T-helper 1 cell (primary cell): ENCODE measurements around the gene RBBP5.
"Not testable (repeated sequence)": the region's sequence is repeated elsewhere in the genome, so short reads cannot be mapped to it uniquely, and the experiment has no call there.

ENCODE experiments used
- DNase-seq, 5 donors: peaks; one replicate each; pipeline ENCODE4 v3.0.0-alpha.2; 2012 to 2020
- total RNA-seq, 4 donors: gene quantifications; one replicate each; lab custom pipeline; 2026; lab: John Stamatoyannopoulos, UW

RBBP5 gene
- total RNA-seq = 36.8 to 47.1 (median 40.9) reads per million in 4 donors

- DNase-seq = peak; percentile 87 to 97 (median 89)
Observed at GRCh38 chr1:205121660-205122488, at the start of gene RBBP5. Gene RBBP5, minus strand, starts transcription at chr1:205121978. Its CDS starts 105 bp downstream, at chr1:205121873.

- peak in 1 of 5 donors; percentile 34 for DNase-seq
Observed at GRCh38 chr1:205171369-205171768, 49.6 kb upstream of the RBBP5 start.

- DNase-seq = no peak
Observed at GRCh38 chr1:205170532-205171269, 48.9 kb upstream of the RBBP5 start.

GRCh38 chr1:205169248-205169647 is 47.5 kb upstream of the RBBP5 start:
- DNase-seq = no peak

- no peak for DNase-seq
Observed at GRCh38 chr1:205168291-205168690, 46.5 kb upstream of the RBBP5 start.

DNA sequence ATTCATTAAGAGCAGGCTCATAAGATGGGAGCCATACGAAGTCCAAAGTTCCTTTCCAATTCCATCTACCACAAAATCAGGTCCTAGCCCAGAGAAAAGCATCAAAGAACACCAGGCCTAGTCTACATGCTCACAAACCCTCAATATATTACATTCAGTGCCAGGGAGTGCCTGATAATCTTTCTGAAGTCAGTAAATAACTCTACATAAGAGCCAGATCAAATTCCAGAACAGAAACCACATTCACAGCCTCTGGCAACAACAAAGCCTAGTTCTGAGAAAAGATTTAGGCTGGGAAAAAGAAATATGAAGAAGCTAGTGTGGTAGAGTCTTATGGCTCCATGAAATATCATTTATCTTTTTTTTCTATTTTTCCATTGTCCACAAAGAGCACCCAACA is 40.5 kb upstream of the RBBP5 start:
- no peak for DNase-seq

- DNase-seq = no peak
Observed at GRCh38 chr1:205161076-205161475, 39.3 kb upstream of the RBBP5 start.

DNA sequence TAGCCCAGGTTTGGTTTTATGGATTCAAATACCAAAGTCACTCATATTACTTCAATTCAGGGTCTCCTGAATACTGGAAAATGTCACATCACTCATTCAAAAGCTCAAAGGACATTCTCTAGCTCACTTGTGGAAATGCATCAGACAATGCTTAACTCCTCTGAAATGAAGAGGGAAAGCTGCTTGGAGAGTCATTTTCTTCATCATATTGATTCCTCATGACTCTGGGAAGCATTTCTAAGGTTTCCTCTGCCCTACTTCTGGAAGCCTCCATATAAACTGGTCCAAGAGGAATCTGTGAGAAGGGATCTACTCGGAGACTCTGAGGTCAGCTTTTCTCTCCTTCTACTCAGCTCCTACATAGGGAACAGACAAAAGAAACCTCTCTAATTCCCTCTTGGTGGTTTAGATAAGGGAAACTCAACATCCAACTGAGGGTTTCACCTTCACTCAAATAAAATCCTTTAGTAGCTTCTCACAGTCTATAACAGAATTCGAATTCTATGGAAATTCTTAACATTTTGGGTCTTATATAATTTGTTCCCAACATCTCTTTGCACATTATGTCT is 36.4 kb upstream of the RBBP5 start:
- no peak for DNase-seq

DNA sequence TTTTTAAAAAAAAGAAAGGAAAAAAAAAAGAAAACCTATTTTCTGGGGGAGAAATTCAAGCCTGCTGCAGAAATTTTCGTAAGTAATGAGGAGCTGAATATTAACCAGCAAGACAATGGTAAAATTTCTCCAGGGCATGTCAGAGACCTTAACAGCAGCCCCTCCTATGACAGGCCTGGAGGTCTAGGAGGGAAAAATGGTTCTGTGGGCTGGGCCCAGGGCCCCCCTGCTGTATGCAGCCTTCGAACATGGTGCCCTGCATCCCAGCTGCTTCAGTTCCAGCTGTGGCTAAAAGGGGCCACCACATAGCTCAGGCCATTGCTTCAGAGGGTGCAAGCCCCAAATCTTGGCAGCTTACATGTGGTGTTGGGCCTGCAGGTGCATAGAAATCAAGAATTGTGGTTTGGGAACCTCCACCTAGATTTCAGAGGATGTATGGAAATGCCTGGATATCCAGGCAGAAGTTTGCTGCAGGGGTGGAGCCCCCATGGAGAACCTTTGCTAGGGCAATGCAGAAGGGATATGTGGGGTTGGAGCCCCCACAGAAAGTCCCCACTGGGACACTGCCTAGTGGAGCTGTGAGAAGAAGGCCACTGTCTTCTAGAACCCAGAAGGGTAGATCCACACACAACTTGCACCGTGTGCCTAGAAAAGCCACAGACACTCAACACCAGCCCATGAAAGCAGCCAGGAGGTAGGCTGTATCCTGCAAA is 34.0 kb upstream of the RBBP5 start:
- DNase-seq = not testable (repeated sequence)

DNA sequence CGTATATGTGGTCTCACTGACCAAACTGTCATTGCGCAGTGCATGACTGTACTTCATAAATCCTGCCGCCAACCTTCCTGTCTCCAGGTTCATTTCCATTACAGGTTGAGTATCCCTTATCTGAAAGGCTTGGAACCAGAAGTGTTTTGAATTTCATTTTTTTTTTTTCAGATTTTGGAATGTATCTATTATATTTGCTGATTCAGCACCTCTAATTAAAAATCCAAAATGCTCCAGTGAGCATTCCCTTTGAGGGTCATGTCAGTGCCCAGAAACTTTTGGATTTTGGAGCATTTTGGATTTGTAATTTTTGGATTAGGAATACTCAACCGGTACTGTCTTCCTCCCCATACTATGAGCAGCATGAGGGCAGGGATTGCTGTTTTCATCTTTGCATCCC is 30.7 kb upstream of the RBBP5 start:
- no peak for DNase-seq

GRCh38 chr1:205150651-205151428 is 29.1 kb upstream of the RBBP5 start:
- DNase-seq = no peak

- DNase-seq = no peak
Observed at GRCh38 chr1:205147191-205147835, 25.5 kb upstream of the RBBP5 start.

DNA sequence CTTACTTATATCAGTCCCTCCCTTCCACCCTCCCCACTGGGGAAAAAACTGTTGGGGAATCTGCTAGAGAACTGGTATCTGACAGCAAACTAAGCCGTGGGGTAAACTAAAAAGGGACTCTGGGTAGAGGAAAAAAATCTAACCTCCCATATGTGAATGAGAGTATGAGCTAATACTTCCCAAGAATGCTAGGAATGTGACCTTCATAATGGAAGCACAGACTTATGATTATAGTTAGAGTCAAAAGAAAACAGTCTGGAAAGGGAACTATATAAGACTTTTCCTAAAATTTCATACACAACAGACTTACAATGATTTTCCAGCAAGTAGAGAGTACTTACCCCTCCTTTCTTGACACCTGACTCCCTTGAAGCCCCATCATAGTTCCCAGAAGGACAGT is 23.0 kb upstream of the RBBP5 start:
- DNase-seq = no peak

DNA sequence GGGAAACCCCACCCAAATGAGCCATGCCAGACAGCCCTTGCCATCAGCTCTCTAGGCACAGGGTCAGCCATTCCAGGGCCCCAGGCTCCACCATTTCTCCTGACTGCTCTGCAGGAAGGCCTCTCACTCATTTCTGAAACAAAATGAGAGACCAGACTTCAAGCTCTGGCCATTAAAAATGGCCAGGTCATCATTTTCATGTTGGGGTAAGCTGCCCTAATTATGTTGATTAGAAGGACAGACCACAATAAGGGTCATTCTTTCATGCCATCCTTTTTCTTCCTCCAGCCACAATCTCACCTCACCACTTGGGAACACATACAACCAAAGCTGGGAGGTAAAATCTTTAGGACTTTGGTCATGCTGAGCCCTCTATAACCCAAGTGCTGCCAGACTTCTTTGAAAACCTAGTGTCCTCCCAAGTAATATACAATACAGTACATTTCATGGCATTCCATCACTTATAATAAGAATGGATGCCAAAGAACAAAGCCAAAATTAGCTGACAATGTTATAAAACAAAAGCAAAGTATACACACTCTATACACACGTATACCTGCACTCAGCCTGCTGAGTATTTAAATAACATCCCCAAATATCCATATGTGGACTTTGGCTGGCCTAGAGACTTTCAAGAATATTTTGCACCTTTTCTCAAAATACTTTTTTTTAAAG is 22.4 kb upstream of the RBBP5 start:
- no peak for DNase-seq

- DNase-seq = no peak
Observed at GRCh38 chr1:205142102-205142469, 20.3 kb upstream of the RBBP5 start.

DNA sequence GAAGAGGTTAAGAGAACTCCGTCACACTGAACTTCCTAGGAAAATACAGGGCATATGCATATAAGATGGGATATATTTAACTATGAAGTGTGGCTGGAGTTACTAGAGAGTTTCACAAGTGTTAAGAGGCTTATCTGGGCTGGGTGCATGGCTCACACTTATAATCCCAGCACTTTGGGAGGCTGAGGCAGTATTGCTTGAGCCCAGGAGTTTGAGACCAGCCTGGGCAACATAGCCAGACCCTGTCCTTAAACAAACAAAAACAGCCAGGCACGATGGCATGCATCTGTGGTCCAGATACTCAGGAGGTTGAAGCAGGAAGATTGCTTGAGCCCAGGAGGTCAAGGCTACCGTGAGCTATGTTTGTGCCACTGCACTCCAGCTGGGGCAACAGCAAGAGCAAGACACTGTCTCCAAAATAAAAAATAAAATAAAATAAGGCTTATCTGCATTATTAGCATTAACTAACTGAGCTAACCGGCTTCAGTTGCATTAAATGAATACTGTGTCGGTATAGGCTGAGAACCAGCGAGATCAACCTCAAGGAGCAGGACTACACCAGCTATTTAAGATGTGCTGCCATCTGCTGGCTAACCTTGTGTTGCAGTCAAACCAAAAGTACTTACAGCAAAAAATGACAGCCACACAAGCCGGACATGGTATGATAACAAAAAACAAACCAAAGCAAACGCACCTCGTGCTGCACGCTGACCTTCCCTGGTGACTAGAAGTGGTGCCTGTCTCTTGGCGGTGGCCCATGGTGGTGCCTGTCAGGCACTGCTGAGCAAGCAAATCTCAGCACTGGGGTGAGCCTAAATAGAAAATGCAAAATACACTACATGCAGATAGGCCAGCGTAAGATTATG is 19.7 kb upstream of the RBBP5 start:
- DNase-seq = peak; percentile 29 to 75 (median 55)

DNA sequence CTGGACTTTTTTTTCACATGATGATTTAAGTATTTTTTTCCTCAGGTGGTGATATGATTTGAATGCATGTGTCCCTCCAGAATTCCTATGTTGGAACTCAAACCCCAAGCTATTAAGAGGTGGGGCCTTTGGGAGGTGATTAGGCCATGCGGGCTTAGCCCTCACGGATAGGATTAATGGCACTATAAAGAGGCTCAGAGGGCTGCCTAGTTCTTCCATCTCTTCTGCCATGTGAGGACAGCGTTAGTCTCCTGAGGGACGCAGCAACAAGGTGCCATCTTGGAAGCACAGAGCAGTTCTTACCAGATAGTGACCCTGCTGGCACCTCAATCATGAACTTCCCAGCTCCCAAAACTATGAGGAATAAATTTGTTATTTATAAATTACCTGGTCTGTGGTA is 18.3 kb upstream of the RBBP5 start:
- no peak for DNase-seq

GRCh38 chr1:205137901-205138300 is 16.1 kb upstream of the RBBP5 start:
- no peak for DNase-seq

- no peak for DNase-seq
Observed at GRCh38 chr1:205133287-205133686, 11.5 kb upstream of the RBBP5 start.

GRCh38 chr1:205129447-205130029 is 7.8 kb upstream of the RBBP5 start:
- DNase-seq = no peak
